ENCODE data around the gene FDXR.

DNA sequence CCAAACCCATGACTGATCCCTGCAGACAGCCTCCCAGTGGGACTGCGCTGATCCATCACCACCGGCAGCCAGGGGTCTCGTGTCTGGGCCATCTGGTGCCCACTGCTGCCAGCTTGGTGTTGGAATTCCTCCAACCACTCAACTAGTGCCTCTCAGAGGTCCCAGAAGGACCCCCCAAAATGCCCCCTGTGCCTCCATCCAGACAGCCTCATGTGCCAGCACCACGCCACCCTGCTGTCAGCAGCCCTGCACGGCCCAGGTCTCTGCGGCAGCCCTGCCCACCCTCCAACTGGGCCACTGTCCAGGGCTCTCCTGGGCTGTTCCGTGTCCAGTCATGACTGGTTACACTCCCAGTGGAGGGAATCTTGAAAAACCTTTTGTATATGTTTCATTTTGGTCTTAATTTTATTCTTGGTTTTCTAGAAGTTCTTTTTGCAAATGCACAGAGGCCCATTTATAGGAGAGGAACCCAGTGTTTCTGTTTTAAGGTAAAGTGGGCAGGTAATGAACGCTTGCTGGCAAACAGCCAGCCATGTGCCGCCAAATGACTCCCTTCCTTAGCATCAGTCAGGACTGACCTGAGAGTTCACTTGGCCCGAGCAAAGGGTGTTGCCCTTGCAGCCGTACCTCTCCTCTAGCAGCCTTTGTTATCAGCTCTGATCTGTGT, 47.7 kb downstream of the FDXR start:
- no peak for TF ChIP-seq POLR2A (IDR thresholded peaks at IDR 0.05; ENCODE audit: low read depth, low read length)
- no peak for TF ChIP-seq POLR2AphosphoS5 (IDR thresholded peaks at IDR 0.05; ENCODE audit: low read depth, low read length)
- no peak for TF ChIP-seq TAF1 (IDR thresholded peaks at IDR 0.05; ENCODE audit: borderline replicate concordance, low read depth, low read length)

All from GM12892 (cell line).